BJ (cell line): Measurements from ENCODE around the gene UCKL1. TPM values are rescaled to one million over a fixed set of nuclear protein-coding genes. Genes with fewer than 3 reads are reported as not detected.
"Not testable (repeated sequence)": the region's sequence is repeated elsewhere in the genome, so short reads cannot be mapped to it uniquely, and the experiment has no call there.

Experiments used
- CTCF ChIA-PET: fragments of 350-600 bp; formaldehyde crosslinking; extraction: SDS; loops from one replicate; lab custom pipeline; 2021; ENCODE audit warnings: antibody characterized with exemption, inconsistent platforms; lab: Yijun Ruan, JAX
- POLR2A ChIA-PET: fragments of 300-600 bp; sonication (Branson Sonifier 250); formaldehyde crosslinking; extraction: SDS; loops from one replicate; lab custom pipeline; 2021; ENCODE audit warnings: antibody characterized with exemption; lab: Charles Lee
- DNase-seq: peaks from one replicate; pipeline ENCODE4 v3.0.0-alpha.2; 2011; ENCODE audit warnings: low read depth
- H3K27me3 ChIP-seq: 2 replicates; pipeline ENCODE4 v1.6.0; 2011; ENCODE audit warnings: low read length; ENCODE audit not compliant: control insufficient read depth, insufficient read depth
- H3K36me3 ChIP-seq: 2 replicates; pipeline ENCODE4 v1.5.1; 2011; ENCODE audit warnings: low read length; ENCODE audit not compliant: control insufficient read depth, insufficient read depth
- H3K4me3 ChIP-seq: 2 replicates; pipeline ENCODE4 v1.5.1; 2011; ENCODE audit warnings: low read depth, mild to moderate bottlenecking, control low read depth, low read length
- polyA plus RNA-seq: library from polyadenylated mRNA; depleted of rRNA; stranded (reverse); fragments of >200 nt; gene quantifications from 2 replicates; pipeline ENCODE4 v1.2.3, GENCODE V29; 2011
- TF ChIP-seq, protein P1 (sequence below): IDR thresholded peaks from 2 replicates; pipeline ENCODE4 v1.5.1; 2011; ENCODE audit warnings: low read depth, mild to moderate bottlenecking, control low read depth, inconsistent platforms, low read length, moderate library complexity; ENCODE audit not compliant: insufficient read depth

UCKL1 gene
- polyA plus RNA-seq, 1 experiment = 40.1 TPM

GRCh38 chr20:63963348-63963741 lies 7.1 kb upstream of the UCKL1 start:
- peaks cover 40% of the 10 kb centered on the region for H3K36me3 ChIP-seq
- POLR2A ChIA-PET = no interaction called here
- DNase-seq = no peak
- CTCF ChIA-PET = interaction anchor here (1.0 kb wide), 1 partner anchor 10 kb away, joined by 3 read pairs; no protein-coding TSS in a partner anchor
- H3K27me3 ChIP-seq = no peaks in the 10 kb centered on the region
- TF ChIP-seq, protein P1, sequence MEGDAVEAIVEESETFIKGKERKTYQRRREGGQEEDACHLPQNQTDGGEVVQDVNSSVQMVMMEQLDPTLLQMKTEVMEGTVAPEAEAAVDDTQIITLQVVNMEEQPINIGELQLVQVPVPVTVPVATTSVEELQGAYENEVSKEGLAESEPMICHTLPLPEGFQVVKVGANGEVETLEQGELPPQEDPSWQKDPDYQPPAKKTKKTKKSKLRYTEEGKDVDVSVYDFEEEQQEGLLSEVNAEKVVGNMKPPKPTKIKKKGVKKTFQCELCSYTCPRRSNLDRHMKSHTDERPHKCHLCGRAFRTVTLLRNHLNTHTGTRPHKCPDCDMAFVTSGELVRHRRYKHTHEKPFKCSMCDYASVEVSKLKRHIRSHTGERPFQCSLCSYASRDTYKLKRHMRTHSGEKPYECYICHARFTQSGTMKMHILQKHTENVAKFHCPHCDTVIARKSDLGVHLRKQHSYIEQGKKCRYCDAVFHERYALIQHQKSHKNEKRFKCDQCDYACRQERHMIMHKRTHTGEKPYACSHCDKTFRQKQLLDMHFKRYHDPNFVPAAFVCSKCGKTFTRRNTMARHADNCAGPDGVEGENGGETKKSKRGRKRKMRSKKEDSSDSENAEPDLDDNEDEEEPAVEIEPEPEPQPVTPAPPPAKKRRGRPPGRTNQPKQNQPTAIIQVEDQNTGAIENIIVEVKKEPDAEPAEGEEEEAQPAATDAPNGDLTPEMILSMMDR = no peak
- no peak overlapping the region for H3K4me3 ChIP-seq

DNA sequence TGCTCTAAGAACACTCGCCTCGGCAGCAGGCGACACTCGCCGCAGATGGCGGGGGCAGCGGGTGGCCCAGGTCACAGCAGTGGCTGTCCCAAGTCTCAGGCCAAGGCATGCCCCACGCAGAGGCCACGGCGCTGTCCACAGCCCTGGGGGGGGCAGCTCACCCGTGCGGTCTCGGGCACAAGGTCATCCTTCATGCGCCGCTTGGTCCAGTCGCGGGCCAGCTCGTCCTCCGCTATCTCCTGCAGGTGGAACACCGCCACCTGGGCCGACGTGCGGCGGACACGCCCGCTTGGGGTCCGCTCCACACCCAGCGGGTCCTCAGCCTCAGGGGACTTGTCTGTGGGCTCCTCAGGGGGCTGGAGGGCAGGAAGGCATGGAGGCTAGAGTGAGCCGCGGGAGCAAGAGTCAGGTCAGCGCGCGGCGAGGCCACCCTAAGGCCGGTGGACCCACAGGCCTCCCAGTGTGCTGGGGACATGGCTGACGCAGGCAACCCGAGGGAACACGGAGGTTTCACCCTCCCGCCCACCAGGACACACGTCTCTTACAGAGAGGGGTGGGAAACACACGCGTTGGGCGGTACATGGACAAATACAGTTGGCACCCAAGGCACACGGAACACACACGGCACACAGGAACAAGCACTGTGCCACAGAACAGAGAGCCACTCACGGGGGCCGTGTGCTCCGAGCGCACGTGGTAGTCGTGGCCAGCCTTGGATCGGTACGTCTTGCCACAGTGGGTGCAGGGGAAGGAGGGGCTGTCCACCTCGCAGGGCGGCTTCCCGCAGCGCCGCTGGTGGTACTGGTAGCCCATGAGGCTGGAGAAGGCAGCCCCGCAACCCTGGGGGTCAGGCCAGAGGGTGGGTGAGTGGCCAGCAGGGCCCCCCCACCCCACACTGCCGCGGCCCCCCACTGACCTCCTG lies 6.5 kb upstream of the UCKL1 start:
- CTCF ChIA-PET = no interaction called here
- TF ChIP-seq, protein P1 = no peak

DNA sequence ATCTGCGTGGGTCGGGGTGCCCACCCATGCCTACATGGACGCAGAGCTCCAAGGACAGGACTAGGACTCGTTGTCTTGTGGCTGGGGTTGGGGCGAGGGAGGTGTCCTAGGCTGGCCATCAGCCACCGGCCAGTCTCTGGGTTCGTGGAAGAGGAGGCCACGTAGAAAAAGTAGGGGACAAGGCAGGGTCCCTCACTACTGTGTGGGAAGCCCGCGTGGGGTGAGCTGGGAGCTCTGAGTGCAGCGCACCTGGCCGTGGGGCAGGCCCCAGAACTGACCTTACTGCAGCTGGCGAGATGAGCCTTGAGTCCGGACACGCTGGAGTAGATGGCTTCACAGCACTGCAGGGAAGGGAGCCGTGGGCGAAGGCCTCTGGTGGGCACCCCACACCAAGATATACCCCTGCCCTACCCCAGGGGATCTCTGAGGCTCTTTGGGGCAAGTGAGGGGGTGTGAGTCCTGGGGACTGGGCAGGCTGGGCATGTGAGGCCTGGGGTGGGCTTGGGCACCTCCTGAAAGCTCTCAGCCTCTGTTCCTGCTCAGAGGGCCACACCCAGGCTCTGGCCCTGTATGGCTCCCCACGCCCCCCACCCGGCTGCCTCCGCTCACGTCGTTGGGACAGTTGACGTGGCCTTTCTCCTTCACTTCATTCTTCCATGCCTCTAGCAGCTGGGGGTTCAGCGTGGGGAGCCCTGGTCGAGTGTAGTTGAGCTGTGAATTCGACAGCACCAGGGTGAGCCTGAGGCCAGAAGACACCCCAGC lies 5.6 kb upstream of the UCKL1 start:
- no peak for DNase-seq
- TF ChIP-seq, protein P1 = no peak
- ChIA-PET POLR2A (no interaction called here), CTCF (interaction anchor here (0.7 kb wide), 1 partner anchor 19 kb away, joined by 3 read pairs; the partner anchor contains the start of gene PRPF6)
- Histone ChIP-seq H3K27me3 (no peaks in the 10 kb centered on the region), H3K4me3 (no peak overlapping the region), H3K36me3 (peaks cover 38% of the 10 kb centered on the region)

More for the DNA sequence above, 6.5 kb upstream of the UCKL1 start:
- no peak for DNase-seq
- POLR2A ChIA-PET = no interaction called here
- H3K36me3 ChIP-seq = peaks cover 40% of the 10 kb centered on the region
- no peaks in the 10 kb centered on the region for H3K27me3 ChIP-seq
- H3K4me3 ChIP-seq = no peak overlapping the region

GRCh38 chr20:63960654-63961621 lies 4.7 kb upstream of the UCKL1 start:
- CTCF ChIA-PET, DNase-seq, POLR2A ChIA-PET, H3K4me3 ChIP-seq, H3K27me3 ChIP-seq: not testable (repeated sequence)
- peaks cover 32% of the 10 kb centered on the region for H3K36me3 ChIP-seq

- no peak for DNase-seq
- H3K4me3 ChIP-seq = no peak overlapping the region
- peaks cover 32% of the 10 kb centered on the region for H3K36me3 ChIP-seq
- TF ChIP-seq, protein P1 = no peak
- POLR2A ChIA-PET = no interaction called here
- H3K27me3 ChIP-seq = no peaks in the 10 kb centered on the region
- CTCF ChIA-PET = interaction anchor here (1.3 kb wide), 1 partner anchor 174 kb away, joined by 3 read pairs; no protein-coding TSS in a partner anchor
These were observed 3.5 kb upstream of the UCKL1 start for GRCh38 chr20:63959699-63960075.
